Medulla oblongata (tissue), 1 donor: ENCODE results near the gene RORB.
"Not testable (repeated sequence)": the region's sequence is repeated elsewhere in the genome, so short reads cannot be mapped to it uniquely, and the experiment has no call there.

Experiments
- DNase-seq: peaks from one replicate; pipeline ENCODE4 v3.0.0-alpha.2; 2015; ENCODE audit errors: extremely low spot score

Gene RORB

GRCh38 chr9:74513221-74513620 lies 16.1 kb downstream of the RORB start:
- DNase-seq: no peak

- no peak for DNase-seq
Observed at GRCh38 chr9:74517188-74517587, 20.1 kb downstream of the RORB start.

GRCh38 chr9:74519419-74519818 lies 22.3 kb downstream of the RORB start:
- no peak for DNase-seq

GRCh38 chr9:74521009-74521408 lies 23.9 kb downstream of the RORB start:
- DNase-seq: no peak

GRCh38 chr9:74524289-74524688 lies 27.2 kb downstream of the RORB start:
- no peak for DNase-seq

GRCh38 chr9:74526215-74526614 lies 29.1 kb downstream of the RORB start:
- DNase-seq: no peak

GRCh38 chr9:74527718-74528117 lies 30.6 kb downstream of the RORB start:
- no peak for DNase-seq

GRCh38 chr9:74528207-74528606 lies 31.1 kb downstream of the RORB start:
- DNase-seq: no peak

GRCh38 chr9:74530458-74530857 lies 33.3 kb downstream of the RORB start:
- DNase-seq: not testable (repeated sequence)

- no peak for DNase-seq
Observed at GRCh38 chr9:74533253-74533652, 36.1 kb downstream of the RORB start.

- DNase-seq: no peak
Observed at GRCh38 chr9:74534841-74535240, 37.7 kb downstream of the RORB start.

- no peak for DNase-seq
Observed at GRCh38 chr9:74543145-74543544, 46.0 kb downstream of the RORB start.

- DNase-seq: no peak
Observed at GRCh38 chr9:74551266-74551665, 54.1 kb downstream of the RORB start.

- peak; percentile 54 for DNase-seq
Observed at GRCh38 chr9:74554751-74555419, 57.8 kb downstream of the RORB start.

- DNase-seq: no peak
Observed at GRCh38 chr9:74555565-74555964, 58.4 kb downstream of the RORB start.

GRCh38 chr9:74556685-74557084 lies 59.5 kb downstream of the RORB start:
- no peak for DNase-seq

GRCh38 chr9:74557571-74557970 lies 60.4 kb downstream of the RORB start:
- peak; percentile 30 for DNase-seq

- no peak for DNase-seq
Observed at GRCh38 chr9:74562611-74563010, 65.5 kb downstream of the RORB start.

GRCh38 chr9:74570879-74571512 lies 73.9 kb downstream of the RORB start:
- peak; percentile 60 for DNase-seq

GRCh38 chr9:74573640-74574191 lies 76.6 kb downstream of the RORB start:
- DNase-seq: no peak

- no peak for DNase-seq
Observed at GRCh38 chr9:74576176-74576575, 79.0 kb downstream of the RORB start.

- DNase-seq: peak; percentile 39
Observed at GRCh38 chr9:74577956-74578355, 80.8 kb downstream of the RORB start.

- no peak for DNase-seq
Observed at GRCh38 chr9:74589576-74589975, 92.4 kb downstream of the RORB start.
